SK-N-MC (cell line): ENCODE results near the gene PFKFB3.

Source experiments
- EZH2 ChIP-seq: fragments of 200-600 bp; sonication (generic); IDR thresholded peaks from one replicate; pipeline ENCODE4 v1.6.1; 2017; ENCODE audit warnings: antibody characterized with exemption
- POLR2AphosphoS5 ChIP-seq: IDR thresholded peaks from 2 replicates; pipeline ENCODE4 v1.6.1; 2012; ENCODE audit warnings: mild to moderate bottlenecking, low read depth, low read length, borderline replicate concordance

- TF ChIP-seq POLR2AphosphoS5, result no peak
- TF ChIP-seq EZH2, result no peak
These were observed 96.5 kb downstream of the PFKFB3 start for GRCh38 chr10:6299234-6299633.
